Breast epithelium (tissue), 4 donors: Measurements from ENCODE around the gene RELN. TPM values are rescaled to one million over a fixed set of nuclear protein-coding genes. Genes with fewer than 3 reads are reported as not detected.

Experiments used
- DNase-seq, 2 donors: peaks; one replicate each; pipeline ENCODE4 v3.0.0-alpha.2; 2019; ENCODE audit warnings: low spot score in 2 of 2
- H3K27ac ChIP-seq, 2 donors: fragments of 200-600 bp; sonication (generic) in 1 of 2; one replicate each; pipeline ENCODE4 v1.5.1; 2016 to 2019; ENCODE audit warnings: mild to moderate bottlenecking in 1 of 2
- H3K27me3 ChIP-seq, 2 donors: fragments of 200-600 bp; sonication (generic) in 1 of 2; one replicate each; pipeline versions ENCODE4 v1.5.1 to v1.6.0; 2017 to 2019; ENCODE audit warnings: control low read depth in 1 of 2, mild to moderate bottlenecking in 1 of 2
- H3K36me3 ChIP-seq: fragments of 200-600 bp; one replicate; pipeline ENCODE4 v1.5.1; 2019
- H3K4me1 ChIP-seq, 2 donors: fragments of 200-600 bp; sonication (generic); one replicate each; pipeline ENCODE4 v1.5.1; 2016 to 2019; ENCODE audit warnings: control low read depth in 1 of 2
- H3K4me3 ChIP-seq, 3 donors: fragments of 200-600 bp; sonication (generic); 1 replicate in 2 of 3; 2 replicates in 1 of 3; pipeline ENCODE4 v1.5.1; 2016 to 2019; ENCODE audit warnings: mild to moderate bottlenecking in 3 of 3, moderate library complexity in 2 of 3
- H3K9me3 ChIP-seq, 2 donors: fragments of 200-600 bp; sonication (generic) in 1 of 2; one replicate each; pipeline ENCODE4 v1.5.1; 2016 to 2019; ENCODE audit warnings: control low read depth in 1 of 2
- POLR2A ChIP-seq: fragments of 450-650 bp; IDR thresholded peaks from one replicate; pipeline ENCODE4 v1.6.1; 2016; ENCODE audit warnings: antibody characterized with exemption, mild to moderate bottlenecking, moderate library complexity
- POLR2AphosphoS5 ChIP-seq, 3 donors: sonication (generic); formaldehyde crosslinking; IDR thresholded peaks; one replicate each; pipeline ENCODE4 v1.6.1; 2017; ENCODE audit warnings: antibody characterized with exemption in 3 of 3
- intact Hi-C: fragments of 100-400 bp; cut with DNase I; formaldehyde crosslinking; loops from one replicate; pipeline ENCODE4 v1.15.1; 2023; ENCODE audit warnings: low total_unique reads
- total RNA-seq, 3 donors: library from RNA; depleted of rRNA; stranded (reverse); fragments of >200 nt; gene quantifications; one replicate each; pipeline ENCODE4 v1.1.0, GENCODE V29; 2016
- TF ChIP-seq, protein P1 (sequence below), 3 donors: fragments of 450-650 bp; IDR thresholded peaks; one replicate each; pipeline ENCODE4 v1.5.1; 2016 to 2017; ENCODE audit warnings: antibody characterized with exemption in 3 of 3, mild to moderate bottlenecking in 3 of 3, moderate library complexity in 3 of 3

The RELN gene
- total RNA-seq, 3 donors from 2014 or later: 3.0 to 9.8 (median 4.5) TPM

DNA sequence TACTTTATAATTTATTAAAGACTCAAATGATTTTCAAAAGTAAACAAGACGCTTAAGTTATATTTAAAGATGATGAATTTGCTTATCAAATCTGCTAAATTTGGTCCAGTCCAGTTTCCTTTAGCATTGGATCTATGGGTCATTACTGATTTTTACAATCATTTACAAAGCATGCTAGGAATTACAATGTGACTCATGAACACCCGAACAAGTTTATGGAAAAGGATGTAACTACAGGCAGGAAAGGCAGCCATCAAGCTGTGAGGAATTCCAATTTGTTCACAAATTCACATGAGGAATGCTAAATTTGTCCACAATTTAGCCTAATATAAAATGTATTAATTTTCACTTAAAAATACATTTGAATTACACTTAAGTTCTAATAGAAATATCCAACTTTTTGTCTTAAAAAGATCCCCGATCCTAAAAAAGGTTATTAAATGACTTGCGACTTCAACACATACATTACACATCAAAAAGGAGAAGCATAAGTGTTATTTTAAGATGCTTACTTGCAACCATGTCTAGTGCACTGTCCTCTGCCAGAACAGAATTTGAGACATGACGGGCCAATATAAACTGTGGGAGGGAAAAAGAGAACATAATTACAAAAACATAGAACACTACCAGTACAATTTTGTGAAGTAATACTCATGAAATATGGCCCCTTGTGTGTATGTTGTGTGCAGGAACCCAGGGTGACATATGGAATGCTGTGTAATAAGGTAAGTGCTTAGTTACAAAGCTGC is 349.3 kb downstream of the RELN start:
- Histone ChIP-seq H3K36me3 (no peaks in the 10 kb centered on the region), H3K27ac (no peak overlapping the region), H3K9me3 (no peaks in the 10 kb centered on the region), H3K4me1 (no peaks in the 10 kb centered on the region), H3K27me3 (no peaks in the 10 kb centered on the region), H3K4me3 (no peak overlapping the region)
- intact Hi-C loops: no loop called here
- no peak for DNase-seq
- no peak for TF ChIP-seq POLR2A
- TF ChIP-seq, protein P1, sequence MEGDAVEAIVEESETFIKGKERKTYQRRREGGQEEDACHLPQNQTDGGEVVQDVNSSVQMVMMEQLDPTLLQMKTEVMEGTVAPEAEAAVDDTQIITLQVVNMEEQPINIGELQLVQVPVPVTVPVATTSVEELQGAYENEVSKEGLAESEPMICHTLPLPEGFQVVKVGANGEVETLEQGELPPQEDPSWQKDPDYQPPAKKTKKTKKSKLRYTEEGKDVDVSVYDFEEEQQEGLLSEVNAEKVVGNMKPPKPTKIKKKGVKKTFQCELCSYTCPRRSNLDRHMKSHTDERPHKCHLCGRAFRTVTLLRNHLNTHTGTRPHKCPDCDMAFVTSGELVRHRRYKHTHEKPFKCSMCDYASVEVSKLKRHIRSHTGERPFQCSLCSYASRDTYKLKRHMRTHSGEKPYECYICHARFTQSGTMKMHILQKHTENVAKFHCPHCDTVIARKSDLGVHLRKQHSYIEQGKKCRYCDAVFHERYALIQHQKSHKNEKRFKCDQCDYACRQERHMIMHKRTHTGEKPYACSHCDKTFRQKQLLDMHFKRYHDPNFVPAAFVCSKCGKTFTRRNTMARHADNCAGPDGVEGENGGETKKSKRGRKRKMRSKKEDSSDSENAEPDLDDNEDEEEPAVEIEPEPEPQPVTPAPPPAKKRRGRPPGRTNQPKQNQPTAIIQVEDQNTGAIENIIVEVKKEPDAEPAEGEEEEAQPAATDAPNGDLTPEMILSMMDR (IDR thresholded peaks at IDR 0.05): no peak
- no peak for TF ChIP-seq POLR2AphosphoS5 (IDR thresholded peaks at IDR 0.05)

DNA sequence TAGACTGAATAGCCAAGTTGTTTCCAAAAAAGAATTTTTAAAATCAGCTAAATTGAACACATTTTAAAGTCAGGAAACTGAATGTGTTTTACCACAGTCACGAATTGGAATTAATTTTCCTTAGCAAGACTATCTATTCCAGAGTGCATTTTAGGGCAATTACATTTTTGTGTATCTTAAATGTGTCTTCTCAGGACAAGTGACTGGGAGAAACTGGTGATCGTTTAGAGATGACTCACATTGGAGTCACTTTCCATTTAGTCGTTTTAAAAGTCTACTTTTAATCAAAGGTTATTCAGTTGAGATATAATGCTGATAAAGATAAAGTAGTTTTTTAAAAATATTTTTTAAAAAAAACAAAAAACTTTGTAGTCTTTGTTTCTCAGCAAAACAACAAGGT is 351.7 kb downstream of the RELN start:
- TF ChIP-seq, protein P1 (IDR thresholded peaks at IDR 0.05): no peak
- no peaks in the 10 kb centered on the region for H3K4me1 ChIP-seq
- H3K36me3 ChIP-seq: no peaks in the 10 kb centered on the region
- H3K9me3 ChIP-seq: no peaks in the 10 kb centered on the region
- intact Hi-C loops: no loop called here
- H3K4me3 ChIP-seq: no peak overlapping the region
- no peak for DNase-seq
- H3K27ac ChIP-seq: no peak overlapping the region
- H3K27me3 ChIP-seq: no peaks in the 10 kb centered on the region

GRCh38 chr7:103637094-103637493 is 352.4 kb downstream of the RELN start:
- no peaks in the 10 kb centered on the region for H3K9me3 ChIP-seq
- no peak overlapping the region for H3K4me3 ChIP-seq
- intact Hi-C loops: no loop called here
- H3K27ac ChIP-seq: no peak overlapping the region
- no peak for DNase-seq
- H3K36me3 ChIP-seq: no peaks in the 10 kb centered on the region
- no peaks in the 10 kb centered on the region for H3K4me1 ChIP-seq
- no peak for TF ChIP-seq POLR2A
- no peak for TF ChIP-seq POLR2AphosphoS5 (IDR thresholded peaks at IDR 0.05)
- TF ChIP-seq, protein P1 (IDR thresholded peaks at IDR 0.05): no peak
- H3K27me3 ChIP-seq: no peaks in the 10 kb centered on the region

- H3K4me1 ChIP-seq: no peaks in the 10 kb centered on the region
- no peaks in the 10 kb centered on the region for H3K36me3 ChIP-seq
- H3K9me3 ChIP-seq: no peaks in the 10 kb centered on the region
- H3K27ac ChIP-seq: no peak overlapping the region
- no peak for DNase-seq
- no peak for TF ChIP-seq POLR2A
- TF ChIP-seq, protein P1 (IDR thresholded peaks at IDR 0.05): no peak
- TF ChIP-seq POLR2AphosphoS5 (IDR thresholded peaks at IDR 0.05): no peak
- no peak overlapping the region for H3K4me3 ChIP-seq
- no peaks in the 10 kb centered on the region for H3K27me3 ChIP-seq
- intact Hi-C loops: no loop called here
These were observed 353.3 kb downstream of the RELN start for GRCh38 chr7:103636153-103636552.

DNA sequence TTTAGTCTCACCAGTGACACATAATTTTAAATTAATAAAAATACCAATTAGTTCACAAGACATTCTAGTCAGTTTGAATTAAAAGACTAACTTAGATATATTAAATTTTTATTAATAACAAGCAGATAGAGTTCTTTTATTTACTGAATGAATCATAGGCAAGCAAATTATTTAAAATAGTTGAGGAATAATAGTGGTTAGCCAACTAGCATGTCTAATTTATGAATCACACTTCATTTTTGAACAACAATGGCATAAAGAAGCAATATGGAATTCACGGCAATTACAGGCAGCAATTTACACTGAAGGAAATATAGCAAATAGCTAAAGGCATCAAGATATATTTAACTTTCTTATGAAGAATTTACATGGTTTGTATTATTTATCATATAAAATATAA is 356.5 kb downstream of the RELN start:
- Histone ChIP-seq H3K27me3 (no peaks in the 10 kb centered on the region), H3K4me1 (no peaks in the 10 kb centered on the region), H3K36me3 (no peaks in the 10 kb centered on the region), H3K27ac (no peak overlapping the region), H3K9me3 (no peaks in the 10 kb centered on the region), H3K4me3 (no peak overlapping the region)
- DNase-seq: no peak
- intact Hi-C loops: no loop called here
- TF ChIP-seq POLR2A (no peak), POLR2AphosphoS5 (IDR thresholded peaks at IDR 0.05) (no peak)
- TF ChIP-seq, protein P1 (IDR thresholded peaks at IDR 0.05): no peak
